HG03139 (cell line): Measurements from ENCODE around the gene TOM1.
A peak's percentile ranks its signal among the peaks of the same experiment; 100 is the strongest.

Experiments
- ATAC-seq: cut with Tn5 transposase; IDR thresholded peaks from one replicate; pipeline ENCODE4 v1.9.1; 2021; ENCODE audit not compliant: unreplicated experiment

TOM1 gene

GRCh38 chr22:35367331-35367886, 67.7 kb downstream of the TOM1 start:
- ATAC-seq: no peak

DNA sequence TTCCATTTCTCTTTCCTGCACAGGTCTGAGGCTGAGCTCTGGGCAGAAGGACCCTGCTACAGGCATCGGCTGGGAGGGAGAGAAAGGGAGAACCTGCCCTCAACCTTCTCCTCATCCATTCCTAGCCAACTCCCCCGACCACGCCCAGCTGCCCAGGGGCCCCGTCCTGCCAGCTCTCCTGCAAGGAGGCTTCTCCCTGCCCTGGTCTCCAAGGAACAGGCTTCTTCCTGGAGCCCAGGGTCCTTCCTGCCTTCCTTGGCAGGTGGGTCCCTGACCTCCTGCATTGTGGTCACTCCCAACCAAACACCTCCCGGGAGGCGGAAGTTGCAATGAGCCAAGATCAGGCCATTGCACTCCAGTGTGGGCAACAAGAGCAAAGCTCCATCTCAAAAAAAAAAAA, 68.7 kb downstream of the TOM1 start:
- no peak for ATAC-seq

- no peak for ATAC-seq
These were observed 70.3 kb downstream of the TOM1 start for GRCh38 chr22:35369996-35370395.

- ATAC-seq: no peak
These were observed 74.1 kb downstream of the TOM1 start for GRCh38 chr22:35373781-35374180.

DNA sequence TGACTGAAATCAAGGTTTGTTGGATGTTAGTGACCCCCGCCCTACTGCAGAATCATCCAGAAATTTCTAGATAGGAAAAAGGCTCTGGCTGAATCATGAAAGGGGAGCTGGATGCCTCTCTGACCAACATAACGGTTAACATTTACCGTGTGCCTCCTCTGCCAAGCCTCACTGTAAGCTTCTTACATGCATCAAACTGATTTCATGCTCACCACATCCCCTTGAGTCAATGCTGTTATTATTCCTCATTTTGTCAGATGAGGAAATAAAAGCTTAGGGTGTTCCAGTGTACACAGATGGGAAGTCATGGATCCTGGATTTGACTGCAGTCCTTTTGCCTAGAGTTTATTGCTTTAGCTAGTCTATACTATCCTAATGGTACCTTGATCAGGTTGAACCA, 75.3 kb downstream of the TOM1 start:
- ATAC-seq: no peak

- ATAC-seq: no peak
These were observed 75.8 kb downstream of the TOM1 start for GRCh38 chr22:35375526-35375925.

DNA sequence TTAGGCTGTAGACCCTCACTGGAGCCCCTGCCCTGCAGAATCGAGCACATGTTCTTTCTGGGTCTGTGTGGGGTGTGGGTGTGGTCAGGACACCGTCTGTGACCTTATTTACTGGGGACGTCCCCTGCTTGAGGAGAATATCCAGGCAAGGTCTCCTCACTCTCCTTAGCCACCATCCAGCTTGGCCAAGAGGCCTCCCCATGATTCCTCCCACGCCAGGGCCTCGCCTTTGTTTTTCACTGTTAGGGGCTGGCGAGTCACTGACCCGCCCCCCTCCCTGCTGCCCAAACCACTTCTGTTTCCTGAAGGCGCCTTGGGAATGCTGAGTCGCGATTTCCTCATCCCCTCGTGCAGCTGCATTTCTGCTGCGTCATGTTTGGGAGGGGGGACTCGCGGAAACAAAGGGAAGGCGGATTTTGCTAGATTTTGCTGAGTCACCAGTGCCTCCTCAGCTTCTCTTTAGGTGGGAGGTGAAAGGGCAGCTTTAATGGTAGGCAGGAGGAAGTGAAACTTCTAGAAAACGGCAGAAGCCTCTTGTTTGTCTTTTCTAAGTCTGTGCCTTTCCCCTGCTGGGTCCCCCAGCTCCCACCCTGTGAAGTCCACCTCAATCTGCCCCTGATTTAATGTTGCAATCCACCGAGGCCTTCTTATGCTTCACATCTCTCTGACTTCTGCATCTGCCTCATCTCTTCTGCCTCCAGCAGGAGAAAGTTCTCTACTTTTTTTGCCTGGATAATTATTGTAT, 77.2 kb downstream of the TOM1 start:
- ATAC-seq: peak; percentile 69

DNA sequence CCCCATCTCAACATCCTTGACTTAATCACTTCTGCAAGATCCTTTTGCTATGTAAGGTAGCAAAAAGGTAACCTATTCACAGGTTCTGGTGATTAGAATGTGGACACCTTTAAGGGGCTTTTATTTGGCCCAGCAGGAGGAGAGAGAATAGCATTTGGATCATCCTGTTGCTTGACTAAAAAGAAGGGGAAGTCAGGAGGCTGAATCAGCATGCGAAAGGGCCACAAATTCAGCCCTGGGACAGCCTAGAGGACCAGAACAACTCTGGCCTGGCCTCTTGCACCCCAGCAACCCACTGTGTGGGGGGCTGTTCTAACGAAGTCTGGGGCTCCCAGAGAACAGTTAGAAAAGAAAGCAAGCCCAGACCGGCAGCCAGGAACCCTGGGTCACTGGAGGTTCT, 78.0 kb downstream of the TOM1 start:
- ATAC-seq: no peak

DNA sequence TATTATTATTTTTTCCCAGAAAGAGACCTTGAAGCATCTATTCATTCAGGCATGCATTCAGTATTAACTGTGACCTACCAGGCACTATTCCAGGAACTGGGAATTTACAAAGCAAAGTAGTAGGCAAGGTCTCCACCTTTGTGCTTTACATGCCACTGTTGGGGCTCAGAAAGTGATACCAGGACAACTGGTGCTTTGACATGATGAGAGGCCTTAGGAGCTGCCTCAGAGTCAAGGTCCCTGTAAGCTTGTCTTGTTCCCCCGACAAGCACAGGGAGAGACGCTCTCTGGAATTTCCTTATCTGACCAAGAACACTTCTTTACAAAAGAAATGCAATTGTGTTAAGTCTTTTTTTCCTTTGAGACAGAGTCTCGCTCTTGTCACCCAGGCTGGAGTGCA, 78.9 kb downstream of the TOM1 start:
- ATAC-seq: no peak

DNA sequence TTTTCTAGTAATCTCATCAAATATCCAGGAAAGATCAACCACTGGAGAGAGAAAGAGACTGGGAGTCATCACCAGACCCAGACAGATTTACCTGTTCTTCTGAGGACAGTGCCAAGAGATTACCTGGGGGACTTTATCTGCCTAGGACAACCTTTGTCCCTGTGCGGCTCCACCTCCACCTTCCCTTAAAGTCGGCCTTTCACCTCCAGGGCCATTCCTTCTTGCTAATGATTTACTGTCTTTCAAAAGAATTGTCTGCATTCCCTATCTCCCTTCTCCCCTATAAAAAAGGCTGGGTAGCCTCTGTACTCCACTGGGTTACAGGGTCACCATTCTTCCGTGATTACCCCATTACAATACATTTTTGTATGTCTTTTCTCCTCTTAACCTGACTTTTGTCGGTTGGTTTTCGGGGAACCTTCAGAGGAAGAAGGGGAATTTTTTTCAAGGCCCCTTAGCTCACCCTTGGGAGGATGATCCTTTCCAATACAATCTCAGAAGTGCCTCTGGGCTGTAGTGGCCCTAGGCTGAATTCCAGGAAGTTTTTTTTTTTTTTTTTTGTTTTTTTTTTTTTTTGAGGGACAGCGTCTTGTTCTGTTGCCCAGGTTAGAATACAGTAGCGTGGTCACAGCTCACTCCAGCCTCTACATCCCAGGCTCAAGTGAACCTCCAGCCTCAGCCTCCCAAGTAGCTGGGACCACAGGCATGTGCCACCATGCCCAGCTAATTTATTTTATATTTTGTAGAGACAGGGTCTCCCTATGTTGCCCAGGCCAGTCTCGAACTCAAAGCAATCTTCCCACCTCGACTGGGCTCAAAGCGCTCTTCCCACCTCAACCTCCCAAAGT, 79.7 kb downstream of the TOM1 start:
- no peak for ATAC-seq

DNA sequence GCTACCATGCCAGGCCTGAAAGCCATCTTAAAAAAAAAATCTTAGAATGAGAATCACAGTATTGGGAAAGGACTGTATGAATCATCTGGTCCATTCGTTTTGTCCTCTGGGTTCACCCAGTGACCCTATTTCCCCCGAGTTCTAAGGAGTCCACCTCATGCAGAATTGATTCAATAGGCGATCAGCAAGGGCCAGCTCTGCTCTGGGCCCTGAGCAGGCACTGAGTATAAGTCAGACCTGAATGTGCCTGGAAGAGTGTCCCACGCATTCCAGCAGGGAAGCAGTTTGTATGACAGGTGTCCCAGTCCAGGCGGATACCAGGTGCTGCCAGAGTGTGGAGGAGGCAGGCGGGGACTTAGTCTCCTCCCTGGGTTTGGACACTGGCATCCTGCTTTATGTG, 80.3 kb downstream of the TOM1 start:
- ATAC-seq: no peak

DNA sequence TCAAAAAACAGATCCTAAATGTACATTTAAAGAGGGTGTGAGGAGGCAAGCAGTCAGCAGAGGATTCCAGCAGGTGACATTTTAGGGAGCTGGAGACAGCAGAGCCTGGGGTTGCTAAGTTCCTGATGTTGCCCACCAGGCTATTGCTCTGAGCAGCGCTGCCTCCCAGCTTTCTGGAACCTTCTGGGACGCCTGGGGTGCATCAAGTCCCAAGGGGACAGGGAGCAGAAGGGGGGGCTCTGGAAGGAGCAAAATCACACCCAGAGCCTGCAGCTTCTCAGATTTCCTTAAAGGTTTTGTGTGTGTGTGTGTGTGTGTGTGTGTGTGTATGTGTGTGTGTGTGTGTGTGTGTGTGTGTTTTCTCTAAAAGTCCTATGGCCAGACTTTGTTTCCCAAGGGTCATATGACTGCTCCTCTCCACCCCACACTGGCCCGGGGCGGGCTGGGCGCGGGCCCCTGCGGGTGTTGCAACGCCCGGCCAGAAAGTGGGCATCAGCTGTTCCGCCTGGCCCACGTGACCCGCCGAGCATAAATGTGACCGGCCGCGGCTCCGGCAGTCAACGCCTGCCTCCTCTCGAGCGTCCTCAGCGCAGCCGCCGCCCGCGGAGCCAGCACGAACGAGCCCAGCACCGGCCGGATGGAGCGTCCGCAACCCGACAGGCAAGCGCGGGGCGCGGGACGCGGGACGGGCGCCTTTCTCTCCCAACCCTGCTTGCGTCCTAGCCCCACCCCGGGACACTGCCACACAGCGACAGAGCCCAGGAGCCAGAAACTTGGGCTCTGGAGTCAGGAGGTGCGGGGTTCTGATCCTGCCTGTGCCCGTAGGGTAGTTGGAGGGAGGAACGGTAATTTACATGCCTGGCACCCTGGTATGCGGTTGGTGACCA, 81.1 kb downstream of the TOM1 start, which contains the start of gene HMOX1:
HMOX1 (plus strand) TSS at position 560 of the 887 bp plus-strand sequence; CDS start at position 638, 78 bp downstream.
- peak; percentile 47 for ATAC-seq

GRCh38 chr22:35381424-35382009, 81.8 kb downstream of the TOM1 start:
- no peak for ATAC-seq

GRCh38 chr22:35383679-35384071, 84.0 kb downstream of the TOM1 start:
- ATAC-seq: no peak

- no peak for ATAC-seq
These were observed 84.8 kb downstream of the TOM1 start for GRCh38 chr22:35384527-35384926.

- no peak for ATAC-seq
These were observed 85.4 kb downstream of the TOM1 start for GRCh38 chr22:35384975-35385588.

DNA sequence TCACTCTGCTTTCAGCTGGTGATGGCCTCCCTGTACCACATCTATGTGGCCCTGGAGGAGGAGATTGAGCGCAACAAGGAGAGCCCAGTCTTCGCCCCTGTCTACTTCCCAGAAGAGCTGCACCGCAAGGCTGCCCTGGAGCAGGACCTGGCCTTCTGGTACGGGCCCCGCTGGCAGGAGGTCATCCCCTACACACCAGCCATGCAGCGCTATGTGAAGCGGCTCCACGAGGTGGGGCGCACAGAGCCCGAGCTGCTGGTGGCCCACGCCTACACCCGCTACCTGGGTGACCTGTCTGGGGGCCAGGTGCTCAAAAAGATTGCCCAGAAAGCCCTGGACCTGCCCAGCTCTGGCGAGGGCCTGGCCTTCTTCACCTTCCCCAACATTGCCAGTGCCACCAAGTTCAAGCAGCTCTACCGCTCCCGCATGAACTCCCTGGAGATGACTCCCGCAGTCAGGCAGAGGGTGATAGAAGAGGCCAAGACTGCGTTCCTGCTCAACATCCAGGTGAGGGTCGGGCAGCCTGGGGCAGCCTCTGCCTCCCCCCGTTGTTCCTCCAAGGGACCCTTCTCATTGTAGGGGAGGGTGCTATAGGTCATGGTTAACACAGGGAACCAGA, 87.1 kb downstream of the TOM1 start:
- no peak for ATAC-seq

DNA sequence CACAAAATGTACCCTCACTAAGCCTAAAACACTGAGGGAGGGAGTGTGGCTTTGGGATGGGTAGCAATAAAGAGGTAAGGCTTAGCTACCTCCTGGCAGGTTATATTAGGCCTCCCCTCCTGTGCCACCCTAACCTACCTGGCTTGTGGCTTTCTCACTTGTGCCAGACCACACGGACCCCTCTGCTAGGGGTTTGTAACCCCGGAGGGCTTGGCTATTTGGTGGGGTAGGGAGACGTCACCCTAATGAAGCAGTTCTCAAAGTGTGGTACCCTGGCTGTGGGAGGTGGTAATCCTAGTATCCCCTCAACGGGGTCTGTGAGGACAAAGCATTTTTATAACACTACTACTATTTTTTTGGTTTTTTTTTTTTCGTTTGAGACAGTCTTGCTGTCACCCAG, 91.2 kb downstream of the TOM1 start:
- no peak for ATAC-seq

DNA sequence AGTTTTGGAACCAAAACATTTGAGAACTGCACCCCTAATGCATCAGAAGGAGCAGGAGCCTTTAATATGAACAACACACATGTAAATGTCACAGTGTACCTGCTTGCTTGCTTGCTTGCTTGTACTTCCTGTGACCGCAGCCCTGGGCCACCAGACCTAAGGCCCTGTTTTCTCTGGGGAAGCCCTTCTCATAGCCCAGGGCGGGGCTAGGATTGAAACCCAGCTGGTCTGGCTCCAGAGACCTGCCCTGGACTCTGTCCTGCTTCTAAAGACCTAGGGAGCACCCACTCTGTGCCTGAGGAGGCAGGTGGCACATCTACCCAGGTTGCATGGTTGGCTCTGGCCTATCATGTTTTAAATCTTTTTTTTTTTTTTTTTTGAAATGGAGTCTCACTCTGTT, 92.7 kb downstream of the TOM1 start:
- ATAC-seq: no peak
